HepG2 (cell line): Measurements from ENCODE around the gene SRSF10. TPM values are rescaled to one million over a fixed set of nuclear protein-coding genes. Genes with fewer than 3 reads are reported as not detected.
A peak's percentile ranks its signal among the peaks of the same experiment; 100 is the strongest.

Experiments
- BORCS8-MEF2B ChIP-seq: sonication (generic); formaldehyde crosslinking; IDR thresholded peaks from 2 replicates; pipeline ENCODE4 v1.8.0; 2022; ENCODE audit warnings: mild to moderate bottlenecking, missing genetic modification reagents
- CERS6 ChIP-seq: sonication (generic); formaldehyde crosslinking; IDR thresholded peaks from 2 replicates; pipeline ENCODE4 v1.5.0; 2020; ENCODE audit warnings: missing genetic modification reagents
- DR1 ChIP-seq: sonication (generic); formaldehyde crosslinking; IDR thresholded peaks from 2 replicates; pipeline ENCODE4 v1.8.0; 2021; ENCODE audit warnings: mild to moderate bottlenecking, missing genetic modification reagents, inconsistent platforms
- EED ChIP-seq: sonication (generic); formaldehyde crosslinking; IDR thresholded peaks from 2 replicates; pipeline ENCODE4 v1.5.0; 2020; ENCODE audit warnings: mild to moderate bottlenecking, missing genetic modification reagents
- HNF4A ChIP-seq: sonication (generic); formaldehyde crosslinking; IDR thresholded peaks from 2 replicates; pipeline ENCODE4 v1.4.0; 2020; ENCODE audit warnings: missing genetic modification reagents
- HNF4G ChIP-seq, 2 experiments: sonication (generic) in 1 of 2; formaldehyde crosslinking in 1 of 2; IDR thresholded peaks; 2 replicates each; pipeline versions ENCODE4 v1.4.0 to v1.6.1; 2011 to 2020; ENCODE audit warnings: borderline replicate concordance in 2 of 2, low read depth in 2 of 2, mild to moderate bottlenecking in 2 of 2, low read length in 1 of 2, missing genetic modification reagents in 1 of 2, moderate library complexity in 1 of 2
- HNRNPUL1 ChIP-seq: fragments of 200-400 bp; formaldehyde crosslinking; IDR thresholded peaks from 2 replicates; pipeline ENCODE4 v1.6.1; 2017; ENCODE audit warnings: low read depth, mild to moderate bottlenecking, low read length, moderate library complexity
- ISX ChIP-seq: sonication (generic); formaldehyde crosslinking; conservative IDR thresholded peaks from 2 replicates; pipeline ENCODE4 v1.5.0; 2020; ENCODE audit warnings: missing genetic modification reagents
- KDM1A ChIP-seq: IDR thresholded peaks from 2 replicates; pipeline ENCODE4 v1.6.1; 2016; ENCODE audit warnings: missing compliant biosample characterization
- KLF9 ChIP-seq: IDR thresholded peaks from 2 replicates; pipeline ENCODE4 v1.6.1; 2016; ENCODE audit warnings: low read depth
- MTERF4 ChIP-seq: sonication (generic); formaldehyde crosslinking; IDR thresholded peaks from 2 replicates; pipeline ENCODE4 v1.8.0; 2023; ENCODE audit warnings: mild to moderate bottlenecking, missing genetic modification reagents
- NFIB ChIP-seq: sonication (generic); formaldehyde crosslinking; IDR thresholded peaks from 2 replicates; pipeline ENCODE4 v1.9.0; 2021; ENCODE audit warnings: missing genetic modification reagents, mild to moderate bottlenecking, borderline replicate concordance
- NR2C2 ChIP-seq: sonication (generic); formaldehyde crosslinking; IDR thresholded peaks from 2 replicates; pipeline ENCODE4 v1.4.0; 2020; ENCODE audit warnings: missing genetic modification reagents, mild to moderate bottlenecking, moderate library complexity, borderline replicate concordance
- ONECUT2 ChIP-seq: sonication (generic); formaldehyde crosslinking; IDR thresholded peaks from 2 replicates; pipeline ENCODE4 v1.4.0; 2020; ENCODE audit warnings: missing genetic modification reagents
- PHB2 ChIP-seq: fragments of 450-650 bp; IDR thresholded peaks from 2 replicates; pipeline ENCODE4 v1.6.1; 2018; ENCODE audit not compliant: partially characterized antibody
- POLR2AphosphoS2 ChIP-seq: IDR thresholded peaks from 2 replicates; pipeline ENCODE4 v1.6.1; 2011; ENCODE audit warnings: low read depth, low read length, improper control_type of control experiment
- RNF2 ChIP-seq: fragments of 450-650 bp; conservative IDR thresholded peaks from 2 replicates; pipeline ENCODE4 v1.6.1; 2016; ENCODE audit warnings: low read depth
- SIX4 ChIP-seq: sonication (generic); formaldehyde crosslinking; IDR thresholded peaks from 2 replicates; pipeline ENCODE4 v1.4.0; 2020; ENCODE audit warnings: missing genetic modification reagents
- SPEN ChIP-seq: sonication (generic); formaldehyde crosslinking; IDR thresholded peaks from 2 replicates; pipeline ENCODE4 v1.5.1; 2020; ENCODE audit warnings: low read depth, mild to moderate bottlenecking, missing genetic modification reagents
- TEAD3 ChIP-seq: optimal IDR thresholded peaks from 2 replicates; pipeline ENCODE3; 2016; ENCODE audit warnings: borderline replicate concordance
- THAP11 ChIP-seq: IDR thresholded peaks from 2 replicates; pipeline ENCODE4 v1.6.1; 2016; ENCODE audit warnings: missing biosample characterization, missing genetic modification reagents
- XBP1 ChIP-seq: sonication (generic); formaldehyde crosslinking; IDR thresholded peaks from 2 replicates; pipeline ENCODE4 v1.5.0; 2020; ENCODE audit warnings: missing genetic modification reagents
- ZFP82 ChIP-seq: sonication (generic); formaldehyde crosslinking; IDR thresholded peaks from 2 replicates; pipeline ENCODE4 v1.5.1; 2020; ENCODE audit warnings: mild to moderate bottlenecking, missing genetic modification reagents, borderline replicate concordance
- ZNF10 ChIP-seq: sonication (generic); formaldehyde crosslinking; IDR thresholded peaks from 2 replicates; pipeline ENCODE4 v1.4.0; 2020; ENCODE audit warnings: mild to moderate bottlenecking, low read depth, missing genetic modification reagents, borderline replicate concordance
- ZNF225 ChIP-seq: sonication (generic); formaldehyde crosslinking; IDR thresholded peaks from 2 replicates; pipeline ENCODE4 v1.4.0; 2020; ENCODE audit warnings: mild to moderate bottlenecking, missing genetic modification reagents
- ZNF274 ChIP-seq: sonication (generic); formaldehyde crosslinking; IDR thresholded peaks from 2 replicates; pipeline ENCODE4 v1.5.1; 2020; ENCODE audit warnings: mild to moderate bottlenecking, missing genetic modification reagents
- ZNF430 ChIP-seq: sonication (generic); formaldehyde crosslinking; IDR thresholded peaks from 2 replicates; pipeline ENCODE4 v1.9.0; 2021; ENCODE audit warnings: mild to moderate bottlenecking, missing genetic modification reagents
- ZNF441 ChIP-seq: sonication (generic); formaldehyde crosslinking; IDR thresholded peaks from 2 replicates; pipeline ENCODE4 v1.7.0; 2021; ENCODE audit warnings: missing genetic modification reagents, borderline replicate concordance
- ZNF484 ChIP-seq: sonication (generic); formaldehyde crosslinking; IDR thresholded peaks from 2 replicates; pipeline ENCODE4 v1.5.1; 2020; ENCODE audit warnings: mild to moderate bottlenecking, low read depth, missing genetic modification reagents, borderline replicate concordance
- ZNF773 ChIP-seq: sonication (generic); formaldehyde crosslinking; IDR thresholded peaks from 2 replicates; pipeline ENCODE4 v1.4.0; 2020; ENCODE audit warnings: missing genetic modification reagents, borderline replicate concordance
- ZSCAN30 ChIP-seq: sonication (generic); formaldehyde crosslinking; IDR thresholded peaks from 2 replicates; pipeline ENCODE4 v1.5.0; 2020; ENCODE audit warnings: mild to moderate bottlenecking, missing genetic modification reagents
- polyA plus RNA-seq, 8 experiments: library from polyadenylated mRNA; depleted of rRNA in 3 of 8; stranded (reverse) in 7 of 8; unstranded in 1 of 8; fragments of >200 nt; fragmentation: Illumina TruSeq in 4 of 8; extraction: Trizol in 4 of 8; gene quantifications; 2 replicates each; pipeline versions ENCODE4 v1.2.1 to v1.2.3, GENCODE V29; 2011 to 2016; ENCODE audit warnings: low read depth in 4 of 8, missing spikeins in 1 of 8, mixed read lengths in 1 of 8; ENCODE audit not compliant: insufficient read depth in 1 of 8
- total RNA-seq, 5 experiments: library from RNA; depleted of rRNA; stranded (reverse); fragments of >200 nt; fragmentation: Illumina TruSeq; extraction: Trizol; gene quantifications; 2 replicates each; pipeline ENCODE4 v1.2.3, GENCODE V29; 2016; ENCODE audit warnings: low read depth in 1 of 5

Gene SRSF10
- total and polyA plus RNA-seq, 2 of the 13 experiments (the other 11 are each of a cell fraction or from before 2014, with no cell fraction given): 126 to 186 TPM

- TF ChIP-seq ZNF274 (CRISPR knock-in tag) (no peak), PHB2 (no peak), POLR2AphosphoS2 (0 out of 2 replicates have a peak, but pooled peaks have one; percentile 75), ZNF484 (CRISPR knock-in tag) (no peak), RNF2 (0 out of 2 replicates have a peak, but pooled peaks have one; percentile 22), NFIB (CRISPR knock-in tag) (no peak), ZNF10 (CRISPR knock-in tag) (no peak), ISX (CRISPR knock-in tag) (no peak), DR1 (CRISPR knock-in tag) (peak; percentile 95), ZFP82 (no peak), MTERF4 (CRISPR knock-in tag) (peak; percentile 60; the same call in 1 of the 2 replicates), ZNF225 (CRISPR knock-in tag) (0 out of 2 replicates have a peak, but pooled peaks have one; percentile 48), HNF4A (CRISPR knock-in tag) (no peak), SPEN (peak; percentile 40), SIX4 (CRISPR knock-in tag) (0 out of 2 replicates have a peak, but pooled peaks have one; percentile 52), XBP1 (CRISPR knock-in tag) (no peak), EED (CRISPR knock-in tag) (0 out of 2 replicates have a peak, but pooled peaks have one; percentile 13), ZNF773 (CRISPR knock-in tag) (peak; percentile 61; the same call in 1 of the 2 replicates), KDM1A (CRISPR knock-in tag) (no peak), KLF9 (peak; percentile 63; the same call in 1 of the 2 replicates), HNF4G (IDR thresholded peaks at IDR 0.05; ENCODE audit: borderline replicate concordance, low read depth, low read length) (no peak), HNF4G (CRISPR knock-in tag; IDR thresholded peaks at IDR 0.05; ENCODE audit: borderline replicate concordance, low read depth) (no peak), BORCS8-MEF2B (CRISPR knock-in tag) (peak; percentile 98), TEAD3 (peak; percentile 23), HNRNPUL1 (no peak), THAP11 (CRISPR knock-in tag) (peak; percentile 77), ZSCAN30 (CRISPR knock-in tag) (no peak), ONECUT2 (CRISPR knock-in tag) (no peak), NR2C2 (CRISPR knock-in tag) (peak; percentile 65; the same call in 1 of the 2 replicates), CERS6 (CRISPR knock-in tag) (no peak), ZNF441 (CRISPR knock-in tag) (no peak), ZNF430 (peak; percentile 79)
Measured at GRCh38 chr1:23959461-23960290, 20.5 kb downstream of the SRSF10 start, which contains the start of gene PNRC2 (continued).
